22Rv1 (cell line): ENCODE measurements around the gene A4GALT.

Source experiments
- CTCF ChIP-seq: fragments of 450-650 bp; IDR thresholded peaks from 2 replicates; pipeline ENCODE4 v1.5.1; 2017; ENCODE audit warnings: mild to moderate bottlenecking
- ZFX ChIP-seq: fragments of 450-650 bp; IDR thresholded peaks from 2 replicates; pipeline ENCODE4 v1.6.1; 2017; ENCODE audit warnings: antibody characterized with exemption, borderline replicate concordance

GRCh38 chr22:42678894-42679293 is 41.8 kb downstream of the A4GALT start:
- TF ChIP-seq CTCF: no peak
- no peak for TF ChIP-seq ZFX
